ENCODE data around the gene SSBP3.

The SSBP3 gene

DNA sequence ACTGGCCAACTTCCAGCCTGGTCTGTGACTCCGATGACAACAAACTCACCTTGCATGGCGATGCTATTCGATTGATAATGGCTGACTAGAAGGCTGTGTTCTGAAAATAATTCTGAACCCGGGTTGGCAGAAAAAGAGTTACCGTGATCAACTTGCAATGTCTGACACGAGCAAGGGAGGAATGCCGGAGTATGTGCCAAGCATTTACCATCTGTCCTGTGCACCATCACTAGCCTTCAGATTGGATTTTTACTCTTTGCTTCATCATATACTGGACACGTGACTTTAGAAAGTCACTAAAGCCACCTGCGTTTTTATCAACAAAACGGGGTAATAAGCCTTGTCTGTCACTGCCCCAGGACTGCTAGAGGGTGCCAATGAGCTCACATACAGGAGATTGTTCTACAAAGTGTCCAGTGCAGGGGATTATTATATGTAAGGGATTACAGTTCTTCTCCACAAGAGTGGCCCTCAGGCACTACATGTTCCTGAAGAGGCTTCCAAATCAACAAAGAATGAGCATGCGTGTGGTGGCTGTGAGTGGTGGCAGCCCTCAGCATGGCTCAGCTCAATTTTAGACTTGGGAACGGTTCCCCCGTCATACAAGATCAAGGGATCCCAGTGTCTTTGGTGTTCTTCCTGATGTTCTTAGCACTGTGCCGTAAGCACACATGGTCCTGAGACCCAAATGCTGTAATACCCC, 35.8 kb downstream of the SSBP3 start:
- DNase-seq = no peak

DNA sequence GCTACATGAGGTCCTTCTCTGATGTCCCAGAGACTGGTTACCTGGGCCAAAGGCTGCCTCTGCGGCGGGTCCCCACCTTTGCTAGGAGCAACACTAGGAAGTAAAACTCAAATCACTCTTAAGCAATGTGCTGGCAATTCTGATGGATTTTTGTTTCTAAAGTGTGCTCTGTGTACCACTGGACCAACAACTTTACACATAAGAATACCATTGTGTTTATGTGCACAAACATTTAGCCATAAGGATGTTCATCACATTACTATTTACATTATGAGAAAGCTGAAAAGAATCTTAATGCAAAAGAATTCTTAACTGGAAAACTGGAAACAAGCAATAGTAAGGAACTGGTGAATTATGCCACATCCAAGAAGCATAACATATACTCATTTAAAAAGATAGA, 38.6 kb downstream of the SSBP3 start:
- no peak for DNase-seq

DNA sequence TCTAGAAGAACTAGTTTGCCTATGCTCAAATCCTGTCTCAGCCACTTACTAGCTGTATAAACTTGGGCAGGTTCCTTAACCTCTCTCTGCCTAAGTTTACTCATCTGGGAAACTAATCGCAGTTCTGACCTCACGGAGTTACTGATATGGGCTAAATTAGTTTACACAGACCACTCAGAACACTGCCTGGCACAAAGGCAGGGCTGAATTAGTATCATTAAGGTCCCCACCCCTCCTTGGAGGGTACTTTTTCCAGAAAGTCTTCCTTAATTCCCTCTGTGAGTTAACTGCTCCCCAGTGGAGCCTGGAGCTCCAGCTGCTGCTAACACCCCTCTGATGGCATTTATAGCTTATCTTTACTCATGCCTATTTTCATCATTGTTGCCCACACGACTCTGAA, 40.3 kb downstream of the SSBP3 start:
- DNase-seq = no peak

DNA sequence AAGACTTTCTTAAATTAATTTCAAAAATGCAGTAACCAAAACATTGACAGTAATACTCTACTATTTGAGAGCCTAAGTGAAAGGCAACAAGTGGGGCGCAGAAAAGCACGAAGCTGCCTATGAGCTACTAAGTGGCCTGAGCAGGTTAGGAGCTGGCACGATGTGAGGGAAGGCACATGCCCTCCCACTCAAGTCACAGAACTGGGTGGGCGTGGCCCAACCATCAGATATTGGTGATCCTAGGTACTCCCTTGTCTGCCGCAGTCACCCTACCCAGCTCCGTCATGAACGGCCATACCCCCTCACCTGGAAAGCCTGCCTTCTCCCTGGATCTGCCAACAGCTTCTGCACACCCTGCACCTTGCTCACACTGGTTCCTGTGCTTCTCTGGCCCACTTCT, 40.8 kb downstream of the SSBP3 start:
- DNase-seq = no peak

GRCh38 chr1:54364995-54365394, 41.2 kb downstream of the SSBP3 start:
- DNase-seq = no peak

DNA sequence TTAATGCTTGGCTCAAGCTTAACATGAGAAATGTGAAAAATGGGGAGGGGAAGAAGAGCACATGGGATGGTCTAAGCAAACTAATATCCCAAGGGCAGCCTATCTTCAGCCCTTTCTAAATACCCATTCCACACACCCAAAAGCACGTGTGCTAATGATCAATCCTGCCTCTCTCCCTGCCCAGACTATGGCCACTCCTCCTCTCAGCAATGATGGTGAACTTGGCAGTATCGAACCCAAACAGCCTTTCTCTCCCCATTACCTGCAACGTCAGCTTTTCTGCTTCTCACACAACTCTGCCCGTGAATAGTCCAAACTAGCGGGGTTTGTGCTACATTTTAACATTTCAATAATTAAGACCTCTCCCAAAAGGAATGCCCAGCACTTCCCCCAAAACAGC, 41.6 kb downstream of the SSBP3 start:
- DNase-seq = no peak

GRCh38 chr1:54363925-54364324, 42.3 kb downstream of the SSBP3 start:
- DNase-seq = no peak

- no peak for DNase-seq
Observed at GRCh38 chr1:54362881-54363340, 43.3 kb downstream of the SSBP3 start.

DNA sequence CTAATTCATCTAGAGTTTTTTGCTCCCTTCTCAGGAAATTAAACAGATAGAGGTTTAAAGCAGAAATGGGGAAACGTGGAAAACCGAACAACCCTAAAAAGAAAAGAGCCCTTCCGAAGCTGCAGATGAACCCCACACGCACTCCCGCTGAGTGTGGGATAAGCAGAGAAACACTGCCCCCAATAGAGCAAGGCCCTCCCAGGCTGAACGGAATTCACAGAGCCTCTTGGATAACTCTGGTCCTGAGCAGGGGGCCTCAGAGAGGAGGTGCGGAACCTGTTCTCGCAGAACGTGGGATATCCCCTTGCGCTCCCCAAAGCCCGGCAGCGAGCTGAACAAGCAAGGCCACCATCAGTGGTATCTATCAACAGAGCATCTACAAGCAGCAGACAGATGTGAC, 44.9 kb downstream of the SSBP3 start:
- DNase-seq = no peak

DNA sequence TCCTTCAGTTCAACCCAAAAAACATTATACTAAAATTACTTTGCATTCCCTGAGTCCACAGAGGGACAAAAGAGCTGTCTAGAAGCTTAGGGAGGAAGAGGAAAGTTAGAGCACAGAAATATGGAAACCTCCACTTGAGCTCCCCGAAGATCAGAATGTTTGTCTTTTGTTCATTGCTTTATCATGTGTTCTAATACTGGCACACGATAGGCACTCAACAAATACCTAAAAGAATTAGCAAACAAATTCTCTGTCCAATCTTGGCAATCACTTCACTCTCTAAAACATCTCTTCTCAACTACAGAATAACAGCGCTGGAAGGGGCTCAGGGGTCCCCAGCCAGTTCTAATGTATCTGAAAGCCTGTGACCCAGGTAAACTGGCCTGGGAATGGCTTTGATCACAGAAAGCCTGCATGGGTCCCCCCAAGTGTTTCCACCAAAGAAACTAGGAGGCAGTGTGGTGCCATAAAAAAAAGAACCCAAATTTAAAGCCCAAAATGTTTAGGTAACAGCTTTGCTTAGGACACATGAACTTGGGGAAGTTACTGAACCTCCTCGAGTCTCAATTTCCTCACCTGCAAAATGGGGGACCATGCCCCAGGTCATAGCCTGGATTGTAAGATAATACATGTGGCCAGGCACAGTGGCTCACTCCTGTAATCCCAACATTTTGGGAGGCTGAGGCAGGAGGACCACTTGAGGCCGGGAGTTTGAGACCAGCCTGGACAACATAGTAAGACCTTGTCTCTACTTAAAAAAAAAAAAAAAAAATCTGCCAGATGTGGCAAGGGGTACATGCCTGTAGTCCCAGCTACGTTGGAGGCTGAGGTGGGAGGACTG, 45.8 kb downstream of the SSBP3 start:
- DNase-seq = no peak

- no peak for DNase-seq
Observed at GRCh38 chr1:54359393-54360162, 46.6 kb downstream of the SSBP3 start.

GRCh38 chr1:54358503-54359168, 47.6 kb downstream of the SSBP3 start:
- no peak for DNase-seq

DNA sequence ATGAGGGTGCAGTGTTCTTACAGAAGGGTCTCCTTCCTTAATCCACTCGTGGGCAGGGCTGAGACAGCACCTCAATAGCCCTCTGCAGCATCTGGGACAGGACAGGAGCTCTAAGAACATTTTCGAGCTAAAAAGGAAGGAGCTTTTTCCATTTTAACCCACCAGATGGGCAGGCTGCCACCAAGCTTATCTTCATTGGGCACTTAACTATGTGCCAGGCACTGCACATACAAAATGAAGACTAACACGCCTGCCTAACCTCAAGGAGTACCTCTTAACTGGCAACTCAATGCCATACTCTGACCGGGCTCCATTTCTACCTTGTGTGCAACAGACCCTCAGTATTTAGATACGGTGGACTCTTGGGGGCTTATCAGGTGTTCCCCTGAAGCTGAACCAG, 48.2 kb downstream of the SSBP3 start:
- DNase-seq = no peak

- DNase-seq = no peak
Observed at GRCh38 chr1:54356680-54357147, 49.5 kb downstream of the SSBP3 start.

GRCh38 chr1:54355931-54356679, 50.1 kb downstream of the SSBP3 start:
- DNase-seq = no peak

DNA sequence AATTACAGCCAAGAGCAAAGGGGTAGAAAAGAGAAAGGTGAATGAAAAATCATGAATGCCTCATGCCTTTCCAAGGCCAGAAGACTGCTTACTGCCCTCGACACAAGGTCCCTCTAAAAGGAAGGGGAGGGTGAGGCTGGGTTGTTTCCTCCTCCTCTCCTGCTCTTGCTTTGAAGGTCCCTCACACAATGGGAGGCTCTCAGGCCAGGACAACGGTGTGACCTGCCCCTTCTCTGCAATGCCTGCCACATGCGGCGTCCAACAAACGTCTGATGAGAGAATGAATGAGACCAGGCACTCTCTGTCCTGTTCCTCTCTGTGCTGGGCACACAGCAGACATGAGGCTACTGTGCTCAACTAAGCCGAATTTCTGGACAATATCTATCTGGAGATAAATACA, 51.3 kb downstream of the SSBP3 start:
- DNase-seq = no peak

DNA sequence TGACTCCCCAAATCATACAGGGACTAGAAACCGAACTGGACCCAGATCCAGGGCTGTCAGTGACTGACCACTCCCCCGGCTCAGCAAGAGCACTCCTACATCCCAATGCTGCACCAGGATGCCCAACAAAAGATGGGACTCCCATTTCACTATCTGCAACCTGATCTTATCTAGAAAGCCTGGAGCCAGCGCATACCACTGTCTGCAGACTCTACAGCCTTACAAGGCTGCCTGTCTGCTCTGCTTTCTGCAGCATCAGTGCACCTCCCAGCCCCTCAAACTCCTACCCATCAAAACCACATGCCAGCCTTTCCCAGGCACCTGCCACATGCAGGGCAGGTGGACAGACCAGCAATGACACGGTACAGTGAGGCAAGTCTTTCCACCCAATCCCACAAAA, 52.2 kb downstream of the SSBP3 start:
- no peak for DNase-seq

DNA sequence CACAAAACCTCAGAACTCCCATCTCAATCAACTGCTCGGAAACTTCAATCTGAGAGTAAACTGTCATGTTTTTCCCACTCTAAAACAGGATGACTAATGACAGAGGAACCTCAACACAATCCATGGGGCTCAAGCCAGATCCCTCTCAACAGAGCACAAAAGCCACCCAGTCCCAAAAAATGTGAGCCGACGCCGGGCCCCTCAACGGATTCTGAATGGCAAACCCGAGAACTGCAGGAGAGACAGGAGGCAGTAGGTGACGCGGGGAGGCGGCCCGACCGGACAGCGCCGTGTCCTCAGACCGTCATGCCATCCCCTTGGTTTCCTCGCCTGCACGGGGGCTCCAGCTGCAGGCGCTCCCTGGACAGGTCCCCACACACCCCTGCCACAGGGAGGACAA, 53.4 kb downstream of the SSBP3 start:
- no peak for DNase-seq

DNA sequence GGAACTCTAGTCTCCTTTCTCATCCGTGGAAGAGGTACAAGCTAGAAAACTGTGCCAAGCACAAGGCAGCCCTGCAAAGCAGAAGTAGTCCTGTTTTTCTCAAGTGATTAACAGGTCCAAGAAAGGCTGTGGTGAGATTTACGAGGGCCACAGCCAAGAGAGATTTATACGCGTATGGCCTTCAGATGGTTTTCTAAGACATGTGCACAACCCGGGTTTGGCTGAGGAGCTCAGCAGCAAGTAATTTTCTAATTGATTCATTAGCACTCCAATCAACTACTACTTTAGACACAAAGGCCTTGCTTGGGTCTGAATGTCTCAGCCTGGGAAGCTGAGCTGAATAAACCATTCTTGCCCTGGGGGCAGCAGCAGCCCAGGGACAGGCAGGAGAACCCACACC, 55.8 kb downstream of the SSBP3 start:
- no peak for DNase-seq

DNA sequence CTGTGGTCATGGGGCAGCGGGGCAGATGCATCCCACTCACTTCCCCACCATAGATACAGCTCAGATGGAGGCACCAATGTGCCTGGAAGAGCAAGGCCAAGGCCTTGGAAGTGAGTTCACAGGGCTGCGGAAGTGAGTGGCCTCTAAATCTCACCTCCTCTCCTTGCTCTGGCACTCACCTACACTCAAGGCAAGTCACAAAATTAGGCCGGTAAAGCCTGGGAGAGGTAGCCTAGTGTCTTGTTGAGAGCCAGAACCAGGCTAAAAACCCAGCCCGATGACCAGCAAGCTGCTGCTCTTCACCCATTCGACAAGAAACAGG, 57.5 kb downstream of the SSBP3 start:
- DNase-seq = no peak

GRCh38 chr1:54347955-54348699, 58.1 kb downstream of the SSBP3 start:
- DNase-seq = no peak
